K562 (cell line): ENCODE measurements around the gene CFAP251. TPM values are rescaled to one million over a fixed set of nuclear protein-coding genes. Genes with fewer than 3 reads are reported as not detected.

Experiments used
- BRD9 ChIP-seq: fragments of 450-650 bp; IDR thresholded peaks from 2 replicates; pipeline ENCODE4 v1.6.1; 2018; ENCODE audit warnings: low read depth; ENCODE audit not compliant: partially characterized antibody
- DMBX1 ChIP-seq: fragments of 250-450 bp; sonication (Bioruptor Pico); IDR thresholded peaks from 2 replicates; pipeline ENCODE4 v1.8.0; 2022; ENCODE audit warnings: inconsistent platforms, mild to moderate bottlenecking, moderate library complexity, borderline replicate concordance
- HDAC1 ChIP-seq, 2 experiments: fragments of 450-650 bp; IDR thresholded peaks; 2 replicates each; pipeline ENCODE4 v1.6.1; 2016 to 2017; ENCODE audit warnings: inconsistent platforms in 1 of 2, mild to moderate bottlenecking in 1 of 2, moderate library complexity in 1 of 2
- HDAC8 ChIP-seq: fragments of 450-650 bp; IDR thresholded peaks from 2 replicates; pipeline ENCODE4 v1.6.1; 2016; ENCODE audit warnings: mild to moderate bottlenecking, missing genetic modification characterization, moderate library complexity, missing compliant biosample characterization
- KLF6 ChIP-seq: fragments of 250-450 bp; sonication (Bioruptor Pico); IDR thresholded peaks from 2 replicates; pipeline ENCODE4 v1.4.0; 2020; ENCODE audit warnings: mild to moderate bottlenecking, moderate library complexity, borderline replicate concordance
- NFATC3 ChIP-seq: fragments of 450-650 bp; IDR thresholded peaks from 2 replicates; pipeline ENCODE4 v1.6.1; 2017; ENCODE audit warnings: mild to moderate bottlenecking
- PHB2 ChIP-seq: fragments of 450-650 bp; IDR thresholded peaks from 2 replicates; pipeline ENCODE4 v1.6.1; 2017; ENCODE audit warnings: low read depth
- RBM25 ChIP-seq: fragments of 200-400 bp; formaldehyde crosslinking; IDR thresholded peaks from 2 replicates; pipeline ENCODE4 v1.6.1; 2018; ENCODE audit warnings: low read length, low read depth, moderate library complexity; ENCODE audit not compliant: severe bottlenecking
- SMARCC2 ChIP-seq: fragments of 450-650 bp; IDR thresholded peaks from 2 replicates; pipeline ENCODE4 v1.6.1; 2017; ENCODE audit warnings: antibody characterized with exemption, moderate library complexity, mild to moderate bottlenecking, low read depth
- SMARCE1 ChIP-seq: fragments of 450-650 bp; IDR thresholded peaks from 2 replicates; pipeline ENCODE4 v1.7.1; 2016; ENCODE audit warnings: mild to moderate bottlenecking
- SRF ChIP-seq, 2 experiments: fragments of 250-450, 450-650 bp in 1 of 2; sonication (Bioruptor Pico) in 1 of 2; sonication (generic) in 1 of 2; formaldehyde crosslinking; IDR thresholded peaks; 2 replicates each; pipeline versions ENCODE4 v1.5.0 to v1.5.1; 2020 to 2022; ENCODE audit warnings: mild to moderate bottlenecking in 1 of 2, missing genetic modification reagents in 1 of 2
- TRIM24 ChIP-seq, 2 experiments: fragments of 450-650 bp; IDR thresholded peaks; 2 replicates each; pipeline ENCODE4 v1.6.1; 2016
- ZFX ChIP-seq: sonication (generic); formaldehyde crosslinking; IDR thresholded peaks from 2 replicates; pipeline ENCODE4 v1.8.0; 2022; ENCODE audit warnings: mild to moderate bottlenecking, missing genetic modification reagents, moderate library complexity
- polyA plus RNA-seq, 8 experiments: library from polyadenylated mRNA; depleted of rRNA in 4 of 8; stranded (reverse) in 5 of 8; unstranded in 3 of 8; fragments of >200 nt; fragmentation: Nextera tagmentation in 2 of 8; fragmentation: Illumina TruSeq in 1 of 8; extraction: Ambion mirVana in 2 of 8; extraction: Trizol in 1 of 8; gene quantifications; 2 replicates each; pipeline versions ENCODE4 v1.2.1 to v1.2.3, GENCODE V29; 2011 to 2014; ENCODE audit warnings: inconsistent platforms in 1 of 8, missing spikeins in 1 of 8
- total RNA-seq, 7 experiments: library from RNA; depleted of rRNA in 6 of 7; stranded (reverse); fragments of >200 nt in 6 of 7; fragmentation: Illumina TruSeq in 2 of 7; extraction: Trizol in 2 of 7; gene quantifications; 2 replicates each; pipeline versions ENCODE4 v1.2.1 to v1.2.3, GENCODE V29; 2011 to 2021; ENCODE audit warnings: low replicate concordance in 1 of 7
- TF ChIP-seq, protein P1 (sequence below): sonication (generic); formaldehyde crosslinking; IDR thresholded peaks from 2 replicates; pipeline ENCODE4 v1.8.1; 2023; ENCODE audit warnings: mild to moderate bottlenecking, missing genetic modification reagents
- TF ChIP-seq, protein P2 (sequence below): fragments of 450-650 bp; IDR thresholded peaks from 2 replicates; pipeline ENCODE4 v1.6.1; 2016; ENCODE audit warnings: borderline replicate concordance
- TF ChIP-seq, protein P3 (sequence below): fragments of 450-650 bp; conservative IDR thresholded peaks from 2 replicates; pipeline ENCODE4 v1.6.1; 2016; ENCODE audit warnings: missing genetic modification characterization, low read depth, mild to moderate bottlenecking, missing compliant biosample characterization, moderate library complexity
- TF ChIP-seq, protein P4 (sequence below): fragments of 250-450 bp; sonication (Bioruptor Pico); IDR thresholded peaks from 2 replicates; pipeline ENCODE4 v1.4.0; 2020; ENCODE audit warnings: mild to moderate bottlenecking, moderate library complexity, borderline replicate concordance

The CFAP251 gene
- total and polyA plus RNA-seq, 9 of the 15 experiments (the other 6 are each of a cell fraction or from before 2014, with no cell fraction given) = 16.6 to 31.0 (median 19.1) TPM

DNA sequence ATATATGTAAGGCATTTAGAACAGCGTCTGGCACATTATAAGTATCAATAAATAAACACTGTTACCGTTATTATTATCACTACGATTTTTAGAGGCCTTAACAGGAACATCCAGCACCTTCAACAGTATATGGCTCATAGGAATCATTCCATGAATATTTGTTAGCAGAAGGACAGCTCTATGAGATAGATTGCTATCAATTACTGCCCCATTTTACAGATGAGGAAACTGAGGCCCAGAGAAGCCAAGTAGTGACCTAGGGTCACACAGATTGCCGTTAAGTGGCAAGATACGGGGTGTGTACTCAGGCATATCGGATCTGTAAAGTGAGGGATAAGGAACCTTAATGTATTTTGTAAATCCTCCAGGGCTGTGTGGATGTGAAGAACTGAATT, 30.3 kb upstream of the CFAP251 start (continued):
- TF ChIP-seq, protein P1, sequence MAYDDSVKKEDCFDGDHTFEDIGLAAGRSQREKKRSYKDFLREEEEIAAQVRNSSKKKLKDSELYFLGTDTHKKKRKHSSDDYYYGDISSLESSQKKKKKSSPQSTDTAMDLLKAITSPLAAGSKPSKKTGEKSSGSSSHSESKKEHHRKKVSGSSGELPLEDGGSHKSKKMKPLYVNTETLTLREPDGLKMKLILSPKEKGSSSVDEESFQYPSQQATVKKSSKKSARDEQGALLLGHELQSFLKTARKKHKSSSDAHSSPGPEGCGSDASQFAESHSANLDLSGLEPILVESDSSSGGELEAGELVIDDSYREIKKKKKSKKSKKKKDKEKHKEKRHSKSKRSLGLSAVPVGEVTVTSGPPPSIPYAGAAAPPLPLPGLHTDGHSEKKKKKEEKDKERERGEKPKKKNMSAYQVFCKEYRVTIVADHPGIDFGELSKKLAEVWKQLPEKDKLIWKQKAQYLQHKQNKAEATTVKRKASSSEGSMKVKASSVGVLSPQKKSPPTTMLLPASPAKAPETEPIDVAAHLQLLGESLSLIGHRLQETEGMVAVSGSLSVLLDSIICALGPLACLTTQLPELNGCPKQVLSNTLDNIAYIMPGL = no peak
- 0 out of 2 replicates have a peak, but pooled peaks have one; percentile 33 for TF ChIP-seq PHB2
- TF ChIP-seq, protein P2, sequence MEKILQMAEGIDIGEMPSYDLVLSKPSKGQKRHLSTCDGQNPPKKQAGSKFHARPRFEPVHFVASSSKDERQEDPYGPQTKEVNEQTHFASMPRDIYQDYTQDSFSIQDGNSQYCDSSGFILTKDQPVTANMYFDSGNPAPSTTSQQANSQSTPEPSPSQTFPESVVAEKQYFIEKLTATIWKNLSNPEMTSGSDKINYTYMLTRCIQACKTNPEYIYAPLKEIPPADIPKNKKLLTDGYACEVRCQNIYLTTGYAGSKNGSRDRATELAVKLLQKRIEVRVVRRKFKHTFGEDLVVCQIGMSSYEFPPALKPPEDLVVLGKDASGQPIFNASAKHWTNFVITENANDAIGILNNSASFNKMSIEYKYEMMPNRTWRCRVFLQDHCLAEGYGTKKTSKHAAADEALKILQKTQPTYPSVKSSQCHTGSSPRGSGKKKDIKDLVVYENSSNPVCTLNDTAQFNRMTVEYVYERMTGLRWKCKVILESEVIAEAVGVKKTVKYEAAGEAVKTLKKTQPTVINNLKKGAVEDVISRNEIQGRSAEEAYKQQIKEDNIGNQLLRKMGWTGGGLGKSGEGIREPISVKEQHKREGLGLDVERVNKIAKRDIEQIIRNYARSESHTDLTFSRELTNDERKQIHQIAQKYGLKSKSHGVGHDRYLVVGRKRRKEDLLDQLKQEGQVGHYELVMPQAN = 0 out of 2 replicates have a peak, but pooled peaks have one; percentile 14
- peak; percentile 88 for TF ChIP-seq NFATC3
- TF ChIP-seq, protein P3, sequence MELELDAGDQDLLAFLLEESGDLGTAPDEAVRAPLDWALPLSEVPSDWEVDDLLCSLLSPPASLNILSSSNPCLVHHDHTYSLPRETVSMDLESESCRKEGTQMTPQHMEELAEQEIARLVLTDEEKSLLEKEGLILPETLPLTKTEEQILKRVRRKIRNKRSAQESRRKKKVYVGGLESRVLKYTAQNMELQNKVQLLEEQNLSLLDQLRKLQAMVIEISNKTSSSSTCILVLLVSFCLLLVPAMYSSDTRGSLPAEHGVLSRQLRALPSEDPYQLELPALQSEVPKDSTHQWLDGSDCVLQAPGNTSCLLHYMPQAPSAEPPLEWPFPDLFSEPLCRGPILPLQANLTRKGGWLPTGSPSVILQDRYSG (tag) = peak; percentile 79; the same call in 1 of the 2 replicates
- TF ChIP-seq RBM25 = peak; percentile 98
- peak; percentile 79 for TF ChIP-seq DMBX1
- TF ChIP-seq BRD9 = peak; percentile 89
- no peak for TF ChIP-seq KLF6 (CRISPR knock-in tag)
- TF ChIP-seq ZFX = no peak
- 0 out of 2 replicates have a peak, but pooled peaks have one; percentile 0 for TF ChIP-seq HDAC8
- TF ChIP-seq SMARCC2 = 0 out of 2 replicates have a peak, but pooled peaks have one; percentile 50
- 0 out of 4 replicates have a peak, but pooled peaks of 1 of the 2 experiments have one; percentile 39 for TF ChIP-seq TRIM24 (IDR thresholded peaks at IDR 0.05)
- TF ChIP-seq SMARCE1 = peak; percentile 35; the same call in 1 of the 2 replicates
- TF ChIP-seq SRF (CRISPR knock-in tag; IDR thresholded peaks at IDR 0.05) = no peak
- TF ChIP-seq HDAC1 (IDR thresholded peaks at IDR 0.05) = peak in 1 of 2 experiments; percentile 96; a peak in 3 of 4 replicates
- TF ChIP-seq, protein P4, sequence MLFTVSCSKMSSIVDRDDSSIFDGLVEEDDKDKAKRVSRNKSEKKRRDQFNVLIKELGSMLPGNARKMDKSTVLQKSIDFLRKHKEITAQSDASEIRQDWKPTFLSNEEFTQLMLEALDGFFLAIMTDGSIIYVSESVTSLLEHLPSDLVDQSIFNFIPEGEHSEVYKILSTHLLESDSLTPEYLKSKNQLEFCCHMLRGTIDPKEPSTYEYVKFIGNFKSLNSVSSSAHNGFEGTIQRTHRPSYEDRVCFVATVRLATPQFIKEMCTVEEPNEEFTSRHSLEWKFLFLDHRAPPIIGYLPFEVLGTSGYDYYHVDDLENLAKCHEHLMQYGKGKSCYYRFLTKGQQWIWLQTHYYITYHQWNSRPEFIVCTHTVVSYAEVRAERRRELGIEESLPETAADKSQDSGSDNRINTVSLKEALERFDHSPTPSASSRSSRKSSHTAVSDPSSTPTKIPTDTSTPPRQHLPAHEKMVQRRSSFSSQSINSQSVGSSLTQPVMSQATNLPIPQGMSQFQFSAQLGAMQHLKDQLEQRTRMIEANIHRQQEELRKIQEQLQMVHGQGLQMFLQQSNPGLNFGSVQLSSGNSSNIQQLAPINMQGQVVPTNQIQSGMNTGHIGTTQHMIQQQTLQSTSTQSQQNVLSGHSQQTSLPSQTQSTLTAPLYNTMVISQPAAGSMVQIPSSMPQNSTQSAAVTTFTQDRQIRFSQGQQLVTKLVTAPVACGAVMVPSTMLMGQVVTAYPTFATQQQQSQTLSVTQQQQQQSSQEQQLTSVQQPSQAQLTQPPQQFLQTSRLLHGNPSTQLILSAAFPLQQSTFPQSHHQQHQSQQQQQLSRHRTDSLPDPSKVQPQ (CRISPR knock-in tag) = no peak
